GM18867 (cell line): ENCODE measurements around the gene ELAVL3.

Experiments used
- ATAC-seq: cut with Tn5 transposase; IDR thresholded peaks from one replicate; pipeline ENCODE4 v1.9.1; 2021; ENCODE audit warnings: mild to moderate bottlenecking, moderate library complexity; ENCODE audit not compliant: unreplicated experiment

The ELAVL3 gene

GRCh38 chr19:11480715-11481533, at the start of gene ELAVL3:
ELAVL3 (minus strand) TSS chr19:11481046; CDS start chr19:11480608, 438 bp downstream.
- no peak for ATAC-seq

DNA sequence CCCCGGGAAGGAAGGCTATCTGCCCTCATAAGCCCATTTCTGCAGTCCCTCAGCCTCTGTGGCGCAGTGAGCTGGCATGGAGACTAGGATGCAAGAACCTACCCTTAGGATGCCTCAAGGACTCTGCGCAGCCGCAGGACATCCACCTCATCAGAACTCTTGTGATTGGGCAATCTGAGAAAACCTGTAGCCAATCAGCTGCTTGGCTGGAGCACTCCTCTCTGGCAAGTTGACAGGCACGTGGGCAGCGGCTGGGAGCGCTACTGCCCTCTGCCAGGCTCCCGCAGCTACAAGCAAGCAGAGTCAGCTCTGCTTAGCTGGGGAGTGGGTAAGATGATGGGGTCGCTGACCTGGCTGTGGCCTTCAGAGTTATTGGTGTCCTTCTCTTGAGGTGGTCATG, 49.6 kb upstream of the ELAVL3 start:
- ATAC-seq: no peak

DNA sequence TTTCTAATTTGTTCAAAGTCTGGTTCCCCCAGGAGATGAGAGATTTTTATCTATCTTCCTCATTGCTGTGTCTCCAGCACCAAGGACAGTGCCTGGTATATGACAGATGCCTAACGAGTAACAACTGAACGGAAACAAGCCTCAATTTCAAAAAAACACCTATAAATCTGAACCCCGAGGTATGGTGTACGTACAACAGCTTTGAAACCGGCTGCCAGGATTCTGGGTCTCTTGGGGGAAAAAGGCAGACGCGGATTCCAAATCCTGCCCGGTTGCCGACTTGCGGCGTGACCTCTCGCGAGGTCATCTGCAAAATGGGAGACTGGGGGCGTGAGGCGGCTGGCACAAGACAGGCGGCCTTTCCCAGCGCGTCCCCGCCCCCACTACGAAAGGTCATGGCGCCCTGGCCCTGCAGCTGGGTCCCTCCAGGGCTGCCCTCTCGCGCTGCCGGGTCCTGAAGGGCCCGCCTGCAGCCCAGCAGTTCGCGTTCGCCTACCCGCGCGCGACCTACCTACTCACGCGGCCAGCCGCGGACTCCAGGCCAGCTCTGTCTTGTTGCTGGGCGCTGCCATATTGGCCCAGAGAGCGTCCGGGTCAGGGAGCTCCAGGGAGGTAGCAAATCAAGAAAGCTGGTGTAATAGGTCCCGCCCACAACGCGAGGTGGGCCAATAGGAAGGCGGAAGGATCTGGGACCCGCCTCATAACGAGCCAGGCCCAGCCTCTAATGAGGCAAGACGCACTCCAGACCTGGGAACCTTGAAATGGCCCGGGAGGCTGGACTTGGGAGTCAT, 47.9 kb upstream of the ELAVL3 start, which contains the start of gene ECSIT:
Gene ECSIT (minus strand): TSS at position 584 of the 791 bp plus-strand sequence. CDS start 9,964 bp downstream, outside the sequence.
- ATAC-seq: peak; percentile 94

DNA sequence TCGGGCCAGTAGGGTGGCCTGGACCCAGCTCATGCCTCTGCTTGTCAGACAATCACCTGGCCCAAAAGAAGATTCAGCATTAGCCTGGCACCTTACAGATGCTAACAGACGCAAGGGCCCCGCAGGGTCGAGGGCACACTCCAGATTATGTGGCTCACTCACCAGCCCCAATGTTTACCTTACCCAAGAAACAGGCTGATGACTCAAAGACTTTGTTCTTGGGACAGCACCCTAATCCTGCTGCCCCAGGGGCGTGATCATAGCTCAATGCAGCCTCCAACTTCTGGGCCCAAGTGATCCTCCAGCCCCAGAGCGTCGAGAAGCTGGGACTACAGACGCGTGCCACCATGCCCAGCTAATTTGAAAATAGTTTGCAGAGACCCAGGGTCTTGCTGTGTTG, 38.3 kb upstream of the ELAVL3 start:
- no peak for ATAC-seq

DNA sequence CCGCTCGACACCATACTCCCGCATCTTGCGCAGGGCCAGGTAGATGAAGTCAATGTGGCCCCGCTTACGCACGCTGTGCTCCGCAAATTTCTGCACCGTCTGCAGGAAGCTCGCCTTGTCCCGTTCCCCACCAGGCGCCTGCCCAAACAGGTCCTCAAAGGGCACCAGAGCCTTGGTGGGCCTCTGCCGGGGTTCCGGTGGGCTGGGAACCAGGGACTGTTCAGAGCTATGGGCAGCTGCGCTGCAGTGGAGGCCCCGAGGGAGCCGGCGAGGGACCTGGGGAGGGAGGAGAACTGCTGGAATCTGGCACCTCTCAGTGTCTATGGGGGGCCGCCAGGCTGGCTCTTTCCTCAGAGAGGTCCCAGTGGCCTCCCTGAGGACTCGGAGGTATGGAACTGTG, 33.1 kb upstream of the ELAVL3 start:
- no peak for ATAC-seq

- ATAC-seq: no peak
These were observed 29.6 kb upstream of the ELAVL3 start for GRCh38 chr19:11510444-11510843.

GRCh38 chr19:11507370-11508078, 26.7 kb upstream of the ELAVL3 start:
- no peak for ATAC-seq

- no peak for ATAC-seq
These were observed 26.1 kb upstream of the ELAVL3 start for GRCh38 chr19:11506967-11507366.

DNA sequence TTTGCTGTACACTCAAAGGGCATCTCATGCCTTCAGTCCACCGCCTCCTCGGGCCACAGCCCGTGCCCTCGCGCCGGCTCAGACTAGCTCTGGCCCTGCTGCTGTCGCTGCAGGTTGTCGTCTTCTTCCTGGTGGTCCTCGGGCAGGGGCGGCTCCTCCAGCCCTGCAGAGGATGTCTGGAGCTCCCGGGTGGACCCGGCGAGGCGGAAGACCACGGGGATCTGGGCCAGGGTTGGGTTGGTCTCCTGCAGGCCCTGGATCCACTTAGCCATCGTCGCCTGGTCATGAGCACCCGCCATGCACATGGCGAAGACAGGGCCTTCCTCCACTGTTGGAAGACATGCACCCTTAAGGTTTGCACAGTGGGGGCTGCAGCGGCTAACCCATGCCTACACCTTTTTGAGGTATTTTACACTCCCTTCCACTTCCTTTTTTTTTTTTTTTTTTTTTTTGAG, 25.3 kb upstream of the ELAVL3 start:
- ATAC-seq: peak; percentile 9

GRCh38 chr19:11505504-11506100, 24.8 kb upstream of the ELAVL3 start, which contains the start of gene ZNF653:
ZNF653 (minus strand) TSS chr19:11505839; CDS start chr19:11505786, 53 bp downstream.
- peak; percentile 56 for ATAC-seq

GRCh38 chr19:11505032-11505503, 24.2 kb upstream of the ELAVL3 start:
- ATAC-seq: peak; percentile 87

DNA sequence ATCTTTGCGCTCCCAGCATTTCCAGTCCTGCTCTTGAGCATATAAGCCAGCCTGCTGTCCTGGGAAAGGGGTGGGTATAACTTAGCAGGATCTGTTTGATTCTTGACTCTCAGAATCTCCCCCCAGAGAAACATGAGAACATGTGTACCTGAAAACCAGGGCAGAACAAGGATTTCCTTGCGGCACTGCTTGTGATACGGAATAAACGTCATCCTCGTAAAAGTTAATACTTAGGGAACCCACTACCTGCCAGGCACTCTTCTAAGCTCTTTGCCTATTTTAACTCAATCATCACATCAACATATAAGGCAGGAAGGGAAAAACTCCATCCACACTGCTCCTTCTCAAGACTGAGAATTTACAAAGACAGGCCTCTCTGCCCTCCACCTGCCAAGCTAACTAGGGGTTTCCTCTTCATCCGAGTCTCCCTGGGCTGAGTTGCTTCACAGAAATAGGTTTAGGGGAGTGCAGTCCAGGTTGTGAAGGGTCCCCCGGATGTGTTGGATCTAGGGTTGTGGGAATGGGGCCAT, 23.7 kb upstream of the ELAVL3 start:
- ATAC-seq: no peak

DNA sequence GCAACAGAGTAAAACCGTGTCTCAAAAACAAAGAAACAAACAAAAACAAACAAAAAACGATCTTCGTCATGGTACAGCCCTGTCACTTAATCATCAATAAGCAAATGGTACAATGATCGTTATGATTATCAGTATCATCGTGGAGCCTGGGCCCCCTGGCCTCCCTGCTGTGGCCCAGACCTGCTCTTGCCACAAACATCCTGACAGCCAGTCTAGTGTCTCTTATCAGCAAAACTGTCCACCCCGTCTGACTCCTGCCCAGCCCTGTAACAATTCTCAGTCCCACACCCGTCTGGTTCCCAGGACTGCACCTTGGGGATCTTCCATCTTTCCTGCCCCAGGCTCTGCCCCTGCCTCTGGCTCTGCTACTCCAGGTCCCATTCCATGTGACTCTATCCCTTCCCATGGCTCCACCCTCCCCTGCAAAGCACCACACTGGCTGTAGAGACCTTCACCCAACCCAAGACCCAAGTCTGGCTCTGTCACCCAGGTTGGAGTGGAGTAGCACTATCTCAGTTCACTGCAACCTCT, 19.1 kb upstream of the ELAVL3 start:
- no peak for ATAC-seq

DNA sequence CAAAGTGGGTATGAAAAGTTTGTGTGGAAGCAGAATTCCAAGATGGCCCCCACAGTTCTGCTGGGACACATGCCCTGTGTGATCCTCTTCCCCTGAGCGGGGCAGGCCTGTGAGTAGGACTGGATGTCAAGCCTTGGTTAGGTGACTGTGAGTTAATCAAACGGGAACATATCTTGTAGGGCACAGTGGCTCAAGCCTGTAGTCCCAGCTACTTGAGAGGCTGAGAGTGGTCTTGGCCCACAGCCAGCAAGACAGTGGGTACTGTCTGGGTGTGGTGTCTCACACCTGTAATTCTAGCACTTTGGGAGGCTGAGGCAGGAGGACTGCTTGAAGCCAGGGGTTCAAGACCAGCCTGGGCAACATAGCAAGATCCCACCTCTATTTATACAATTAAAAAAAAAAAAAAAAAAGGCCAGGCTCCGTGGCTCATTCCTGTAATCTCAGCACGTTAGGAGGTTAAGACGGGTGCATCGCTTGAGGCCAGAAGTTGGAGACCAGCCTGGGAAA, 18.4 kb upstream of the ELAVL3 start:
- ATAC-seq: no peak

GRCh38 chr19:11496391-11497163, 15.7 kb upstream of the ELAVL3 start:
- no peak for ATAC-seq

GRCh38 chr19:11495885-11496284, 15.0 kb upstream of the ELAVL3 start:
- ATAC-seq: no peak

GRCh38 chr19:11495481-11495880, 14.6 kb upstream of the ELAVL3 start:
- no peak for ATAC-seq

- ATAC-seq: no peak
These were observed 13.9 kb upstream of the ELAVL3 start for GRCh38 chr19:11494634-11495285.

DNA sequence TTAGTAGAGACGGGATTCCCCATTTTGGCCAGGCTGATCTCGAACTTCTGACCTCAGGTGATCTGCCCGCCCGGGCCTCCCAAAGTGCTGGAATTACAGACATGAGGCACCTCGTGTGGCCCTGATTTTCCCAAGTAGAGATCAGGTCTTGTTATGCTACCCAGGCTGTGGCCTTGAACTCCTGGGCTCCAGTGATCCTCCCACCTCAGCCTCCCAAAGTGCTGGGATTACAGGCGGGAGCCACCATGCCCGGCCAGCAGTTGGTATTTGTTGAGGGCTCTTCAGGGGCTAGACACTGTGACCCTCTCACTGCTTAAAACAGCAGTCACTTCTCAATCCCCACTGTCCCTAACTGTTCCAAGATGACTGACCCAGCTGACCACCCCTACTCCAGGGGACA, 8.5 kb upstream of the ELAVL3 start:
- ATAC-seq: no peak
